WTC11 (cell line): Measurements from ENCODE around the gene PDE8B. TPM values are rescaled to one million over a fixed set of nuclear protein-coding genes. Genes with fewer than 3 reads are reported as not detected.

Experiments
- ATAC-seq: fragments of 200-7000 bp; cut with Tn5 transposase; 2 replicates; pipeline ENCODE4 v1.10.0; 2021; ENCODE audit warnings: mild to moderate bottlenecking, moderate library complexity
- CTCF ChIA-PET: fragments of 300-600 bp; sonication (Branson Sonifier 250); formaldehyde crosslinking; loops from one replicate; lab custom pipeline; 2021; ENCODE audit warnings: antibody characterized with exemption; lab: Charles Lee
- POLR2A ChIA-PET: fragments of 350-600 bp; sonication (Branson Sonifier 250); formaldehyde crosslinking; loops from one replicate; lab custom pipeline; 2021; ENCODE audit warnings: antibody characterized with exemption; lab: Charles Lee
- DNase-seq: peaks from one replicate; pipeline ENCODE4 v3.0.0; 2021; ENCODE audit warnings: low spot score
- H3K27ac Mint-ChIP-seq: 2 replicates; pipeline ENCODE4 v1.8.0; 2021; ENCODE audit warnings: mixed read lengths
- H3K27me3 Mint-ChIP-seq: 2 replicates; pipeline ENCODE4 v1.8.0; 2021; ENCODE audit warnings: low read depth, mild to moderate bottlenecking, moderate library complexity, mixed read lengths
- H3K36me3 Mint-ChIP-seq: 2 replicates; pipeline ENCODE4 v1.8.0; 2021; ENCODE audit warnings: mixed read lengths
- H3K4me1 Mint-ChIP-seq: 2 replicates; pipeline ENCODE4 v1.8.0; 2022; ENCODE audit warnings: mixed read lengths
- H3K4me3 Mint-ChIP-seq: 2 replicates; pipeline ENCODE4 v1.8.0; 2021; ENCODE audit warnings: mild to moderate bottlenecking, moderate library complexity, mixed read lengths
- H3K9me3 Mint-ChIP-seq: 2 replicates; pipeline ENCODE4 v1.8.0; 2021; ENCODE audit warnings: mixed read lengths
- ATF3 ChIP-seq: sonication (generic); formaldehyde crosslinking; conservative IDR thresholded peaks from 2 replicates; pipeline ENCODE4 v1.8.1; 2022; ENCODE audit warnings: mild to moderate bottlenecking, missing genetic modification reagents
- CBFB ChIP-seq: sonication (generic); formaldehyde crosslinking; IDR thresholded peaks from 2 replicates; pipeline ENCODE4 v1.8.1; 2022; ENCODE audit warnings: mild to moderate bottlenecking, low read depth, missing genetic modification reagents
- CREM ChIP-seq: sonication (generic); formaldehyde crosslinking; IDR thresholded peaks from 2 replicates; pipeline ENCODE4 v1.8.1; 2022; ENCODE audit warnings: mild to moderate bottlenecking, missing genetic modification reagents, moderate library complexity
- E2F1 ChIP-seq: sonication (generic); formaldehyde crosslinking; IDR thresholded peaks from 2 replicates; pipeline ENCODE4 v1.8.0; 2022; ENCODE audit warnings: mild to moderate bottlenecking, missing genetic modification reagents
- E2F5 ChIP-seq: sonication (generic); formaldehyde crosslinking; IDR thresholded peaks from 2 replicates; pipeline ENCODE4 v1.8.1; 2022; ENCODE audit warnings: mild to moderate bottlenecking, moderate library complexity, missing genetic modification reagents
- ETV6 ChIP-seq: sonication (generic); formaldehyde crosslinking; IDR thresholded peaks from 2 replicates; pipeline ENCODE4 v1.8.1; 2022; ENCODE audit warnings: mild to moderate bottlenecking, missing genetic modification reagents
- FOXK1 ChIP-seq: sonication (generic); formaldehyde crosslinking; IDR thresholded peaks from 2 replicates; pipeline ENCODE4 v1.8.0; 2022; ENCODE audit warnings: mild to moderate bottlenecking, moderate library complexity, missing genetic modification reagents
- FOXP1 ChIP-seq: sonication (generic); formaldehyde crosslinking; IDR thresholded peaks from 2 replicates; pipeline ENCODE4 v1.8.0; 2022; ENCODE audit warnings: missing genetic modification reagents, mild to moderate bottlenecking, moderate library complexity, borderline replicate concordance
- GTF2I ChIP-seq: fragments of 250-450 bp; sonication (Bioruptor Pico); conservative IDR thresholded peaks from 2 replicates; pipeline ENCODE4 v1.4.0; 2021; ENCODE audit warnings: mild to moderate bottlenecking
- HMGA2 ChIP-seq: fragments of 250-450 bp; sonication (Bioruptor Pico); IDR thresholded peaks from 2 replicates; pipeline ENCODE4 v1.4.0; 2021; ENCODE audit warnings: mild to moderate bottlenecking, moderate library complexity
- MXD4 ChIP-seq: fragments of 250-450 bp; sonication (Bioruptor Pico); IDR thresholded peaks from 2 replicates; pipeline ENCODE4 v1.8.0; 2021; ENCODE audit warnings: mild to moderate bottlenecking, moderate library complexity, borderline replicate concordance
- MYBL2 ChIP-seq: sonication (generic); formaldehyde crosslinking; IDR thresholded peaks from 2 replicates; pipeline ENCODE4 v1.8.1; 2023; ENCODE audit warnings: mild to moderate bottlenecking, moderate library complexity, missing genetic modification reagents
- NFATC4 ChIP-seq: fragments of 250-450 bp; sonication (Bioruptor Pico); IDR thresholded peaks from 2 replicates; pipeline ENCODE4 v1.9.0; 2021; ENCODE audit warnings: mild to moderate bottlenecking
- NFE2L1 ChIP-seq: sonication (generic); formaldehyde crosslinking; IDR thresholded peaks from 2 replicates; pipeline ENCODE4 v1.8.1; 2023; ENCODE audit warnings: missing genetic modification reagents
- RORB ChIP-seq: fragments of 250-450 bp; sonication (Bioruptor Pico); IDR thresholded peaks from 2 replicates; pipeline ENCODE4 v1.9.0; 2021; ENCODE audit warnings: mild to moderate bottlenecking
- SOX15 ChIP-seq: fragments of 250-450 bp; sonication (Bioruptor Pico); IDR thresholded peaks from 2 replicates; pipeline ENCODE4 v1.9.0; 2021; ENCODE audit warnings: mild to moderate bottlenecking
- TEAD4 ChIP-seq: sonication (generic); formaldehyde crosslinking; IDR thresholded peaks from 2 replicates; pipeline ENCODE4 v1.8.0; 2022; ENCODE audit warnings: mild to moderate bottlenecking, missing genetic modification reagents
- ZNF138 ChIP-seq: sonication (generic); formaldehyde crosslinking; conservative IDR thresholded peaks from 2 replicates; pipeline ENCODE4 v1.8.1; 2022; ENCODE audit warnings: mild to moderate bottlenecking, moderate library complexity, missing genetic modification reagents
- ZNF219 ChIP-seq: sonication (generic); formaldehyde crosslinking; IDR thresholded peaks from 2 replicates; pipeline ENCODE4 v1.8.0; 2023; ENCODE audit warnings: missing genetic modification reagents, mild to moderate bottlenecking, borderline replicate concordance
- ZNF263 ChIP-seq: sonication (generic); formaldehyde crosslinking; IDR thresholded peaks from 2 replicates; pipeline ENCODE4 v1.8.1; 2022; ENCODE audit warnings: low read depth, mild to moderate bottlenecking, moderate library complexity, missing genetic modification reagents
- total RNA-seq: library from RNA; stranded (reverse); gene quantifications from 3 replicates; pipeline ENCODE4 v1.2.3, GENCODE V29; 2021
- TF ChIP-seq, protein P1 (sequence below): sonication (generic); formaldehyde crosslinking; conservative IDR thresholded peaks from 2 replicates; pipeline ENCODE4 v1.8.1; 2023; ENCODE audit warnings: mild to moderate bottlenecking, low read depth, missing genetic modification reagents, moderate library complexity
- TF ChIP-seq, protein P2 (sequence below): sonication (generic); formaldehyde crosslinking; IDR thresholded peaks from 2 replicates; pipeline ENCODE4 v1.8.1; 2023; ENCODE audit warnings: mild to moderate bottlenecking, missing genetic modification reagents
- TF ChIP-seq, protein P3 (sequence below): sonication (generic); formaldehyde crosslinking; IDR thresholded peaks from 2 replicates; pipeline ENCODE4 v1.8.1; 2022; ENCODE audit warnings: low read depth, missing genetic modification reagents, borderline replicate concordance
- TF ChIP-seq, protein P4 (sequence below): sonication (generic); formaldehyde crosslinking; IDR thresholded peaks from 2 replicates; pipeline ENCODE4 v1.8.1; 2023; ENCODE audit warnings: mild to moderate bottlenecking, moderate library complexity, missing genetic modification reagents
- TF ChIP-seq, protein P5 (sequence below): sonication (generic); formaldehyde crosslinking; IDR thresholded peaks from 2 replicates; pipeline ENCODE4 v1.8.0; 2022; ENCODE audit warnings: mild to moderate bottlenecking, missing genetic modification reagents

The PDE8B gene
- total RNA-seq, 1 experiment from 2014 or later: 0.31 TPM

- POLR2A ChIA-PET: no interaction called here
- ATAC-seq: peak; percentile 57; the same call in 1 of the 2 replicates
- H3K27me3 Mint-ChIP-seq: no peaks in the 10 kb centered on the region
- no peaks in the 10 kb centered on the region for H3K9me3 Mint-ChIP-seq
- H3K4me1 Mint-ChIP-seq: no peaks in the 10 kb centered on the region
- peaks cover 10% of the 10 kb centered on the region for H3K36me3 Mint-ChIP-seq
- no peak overlapping the region for H3K4me3 Mint-ChIP-seq
- DNase-seq: no peak
- TF ChIP-seq CBFB (CRISPR knock-in tag) (no peak), ATF3 (CRISPR knock-in tag) (no peak), NFE2L1 (CRISPR knock-in tag) (no peak), ETV6 (CRISPR knock-in tag) (no peak), MXD4 (CRISPR knock-in tag) (no peak), E2F5 (CRISPR knock-in tag) (no peak), FOXK1 (no peak), NFATC4 (CRISPR knock-in tag) (no peak), MYBL2 (CRISPR knock-in tag) (no peak), TEAD4 (CRISPR knock-in tag) (no peak), ZNF219 (CRISPR knock-in tag) (no peak), HMGA2 (no peak), ZNF138 (CRISPR knock-in tag) (no peak), ZNF263 (CRISPR knock-in tag) (no peak), CREM (no peak), SOX15 (CRISPR knock-in tag) (no peak), GTF2I (CRISPR knock-in tag) (no peak)
- TF ChIP-seq, protein P1, sequence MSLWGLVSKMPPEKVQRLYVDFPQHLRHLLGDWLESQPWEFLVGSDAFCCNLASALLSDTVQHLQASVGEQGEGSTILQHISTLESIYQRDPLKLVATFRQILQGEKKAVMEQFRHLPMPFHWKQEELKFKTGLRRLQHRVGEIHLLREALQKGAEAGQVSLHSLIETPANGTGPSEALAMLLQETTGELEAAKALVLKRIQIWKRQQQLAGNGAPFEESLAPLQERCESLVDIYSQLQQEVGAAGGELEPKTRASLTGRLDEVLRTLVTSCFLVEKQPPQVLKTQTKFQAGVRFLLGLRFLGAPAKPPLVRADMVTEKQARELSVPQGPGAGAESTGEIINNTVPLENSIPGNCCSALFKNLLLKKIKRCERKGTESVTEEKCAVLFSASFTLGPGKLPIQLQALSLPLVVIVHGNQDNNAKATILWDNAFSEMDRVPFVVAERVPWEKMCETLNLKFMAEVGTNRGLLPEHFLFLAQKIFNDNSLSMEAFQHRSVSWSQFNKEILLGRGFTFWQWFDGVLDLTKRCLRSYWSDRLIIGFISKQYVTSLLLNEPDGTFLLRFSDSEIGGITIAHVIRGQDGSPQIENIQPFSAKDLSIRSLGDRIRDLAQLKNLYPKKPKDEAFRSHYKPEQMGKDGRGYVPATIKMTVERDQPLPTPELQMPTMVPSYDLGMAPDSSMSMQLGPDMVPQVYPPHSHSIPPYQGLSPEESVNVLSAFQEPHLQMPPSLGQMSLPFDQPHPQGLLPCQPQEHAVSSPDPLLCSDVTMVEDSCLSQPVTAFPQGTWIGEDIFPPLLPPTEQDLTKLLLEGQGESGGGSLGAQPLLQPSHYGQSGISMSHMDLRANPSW: no peak
- TF ChIP-seq, protein P2, sequence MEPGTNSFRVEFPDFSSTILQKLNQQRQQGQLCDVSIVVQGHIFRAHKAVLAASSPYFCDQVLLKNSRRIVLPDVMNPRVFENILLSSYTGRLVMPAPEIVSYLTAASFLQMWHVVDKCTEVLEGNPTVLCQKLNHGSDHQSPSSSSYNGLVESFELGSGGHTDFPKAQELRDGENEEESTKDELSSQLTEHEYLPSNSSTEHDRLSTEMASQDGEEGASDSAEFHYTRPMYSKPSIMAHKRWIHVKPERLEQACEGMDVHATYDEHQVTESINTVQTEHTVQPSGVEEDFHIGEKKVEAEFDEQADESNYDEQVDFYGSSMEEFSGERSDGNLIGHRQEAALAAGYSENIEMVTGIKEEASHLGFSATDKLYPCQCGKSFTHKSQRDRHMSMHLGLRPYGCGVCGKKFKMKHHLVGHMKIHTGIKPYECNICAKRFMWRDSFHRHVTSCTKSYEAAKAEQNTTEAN (CRISPR knock-in tag): no peak
- TF ChIP-seq, protein P3, sequence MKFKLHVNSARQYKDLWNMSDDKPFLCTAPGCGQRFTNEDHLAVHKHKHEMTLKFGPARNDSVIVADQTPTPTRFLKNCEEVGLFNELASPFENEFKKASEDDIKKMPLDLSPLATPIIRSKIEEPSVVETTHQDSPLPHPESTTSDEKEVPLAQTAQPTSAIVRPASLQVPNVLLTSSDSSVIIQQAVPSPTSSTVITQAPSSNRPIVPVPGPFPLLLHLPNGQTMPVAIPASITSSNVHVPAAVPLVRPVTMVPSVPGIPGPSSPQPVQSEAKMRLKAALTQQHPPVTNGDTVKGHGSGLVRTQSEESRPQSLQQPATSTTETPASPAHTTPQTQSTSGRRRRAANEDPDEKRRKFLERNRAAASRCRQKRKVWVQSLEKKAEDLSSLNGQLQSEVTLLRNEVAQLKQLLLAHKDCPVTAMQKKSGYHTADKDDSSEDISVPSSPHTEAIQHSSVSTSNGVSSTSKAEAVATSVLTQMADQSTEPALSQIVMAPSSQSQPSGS (CRISPR knock-in tag): no peak
- CTCF ChIA-PET: interaction anchor here (0.8 to 1.6 kb wide), 5 partner anchors 11 to 308 kb away, joined by 3 to 10 read pairs (median 4); partner anchors contain the start of gene WDR41
- no peak overlapping the region for H3K27ac Mint-ChIP-seq
Observed at GRCh38 chr5:77437194-77437593, 226.7 kb downstream of the PDE8B start.

DNA sequence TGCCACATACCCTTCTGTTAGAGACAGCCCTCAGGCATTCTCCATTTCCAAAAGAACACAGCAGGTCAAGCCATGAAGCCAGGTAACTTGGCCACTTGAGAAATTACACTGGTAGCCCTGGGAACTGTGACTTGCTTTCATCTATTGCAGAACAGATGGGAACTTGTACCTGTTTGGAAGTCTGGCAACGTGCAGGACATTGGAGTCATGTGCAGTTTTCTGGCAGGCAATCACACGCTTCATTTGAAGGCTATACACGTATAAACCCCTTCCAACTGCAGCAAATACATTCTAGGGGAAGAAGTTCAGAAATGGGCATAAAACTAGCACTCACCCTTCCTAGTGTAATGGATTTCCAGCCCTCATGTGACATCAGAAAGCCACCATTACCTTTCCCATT lies 227.6 kb downstream of the PDE8B start:
- Mint-ChIP-seq H3K27me3 (no peaks in the 10 kb centered on the region), H3K27ac (no peak overlapping the region), H3K4me3 (no peak overlapping the region), H3K4me1 (no peaks in the 10 kb centered on the region), H3K9me3 (no peaks in the 10 kb centered on the region), H3K36me3 (peaks cover 6% of the 10 kb centered on the region)
- no peak for DNase-seq
- no peak for TF ChIP-seq E2F1
- no peak for TF ChIP-seq FOXP1 (CRISPR knock-in tag)
- TF ChIP-seq, protein P4, sequence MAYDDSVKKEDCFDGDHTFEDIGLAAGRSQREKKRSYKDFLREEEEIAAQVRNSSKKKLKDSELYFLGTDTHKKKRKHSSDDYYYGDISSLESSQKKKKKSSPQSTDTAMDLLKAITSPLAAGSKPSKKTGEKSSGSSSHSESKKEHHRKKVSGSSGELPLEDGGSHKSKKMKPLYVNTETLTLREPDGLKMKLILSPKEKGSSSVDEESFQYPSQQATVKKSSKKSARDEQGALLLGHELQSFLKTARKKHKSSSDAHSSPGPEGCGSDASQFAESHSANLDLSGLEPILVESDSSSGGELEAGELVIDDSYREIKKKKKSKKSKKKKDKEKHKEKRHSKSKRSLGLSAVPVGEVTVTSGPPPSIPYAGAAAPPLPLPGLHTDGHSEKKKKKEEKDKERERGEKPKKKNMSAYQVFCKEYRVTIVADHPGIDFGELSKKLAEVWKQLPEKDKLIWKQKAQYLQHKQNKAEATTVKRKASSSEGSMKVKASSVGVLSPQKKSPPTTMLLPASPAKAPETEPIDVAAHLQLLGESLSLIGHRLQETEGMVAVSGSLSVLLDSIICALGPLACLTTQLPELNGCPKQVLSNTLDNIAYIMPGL (CRISPR knock-in tag): no peak
- no peak for TF ChIP-seq ETV6 (CRISPR knock-in tag)
- TF ChIP-seq, protein P5, sequence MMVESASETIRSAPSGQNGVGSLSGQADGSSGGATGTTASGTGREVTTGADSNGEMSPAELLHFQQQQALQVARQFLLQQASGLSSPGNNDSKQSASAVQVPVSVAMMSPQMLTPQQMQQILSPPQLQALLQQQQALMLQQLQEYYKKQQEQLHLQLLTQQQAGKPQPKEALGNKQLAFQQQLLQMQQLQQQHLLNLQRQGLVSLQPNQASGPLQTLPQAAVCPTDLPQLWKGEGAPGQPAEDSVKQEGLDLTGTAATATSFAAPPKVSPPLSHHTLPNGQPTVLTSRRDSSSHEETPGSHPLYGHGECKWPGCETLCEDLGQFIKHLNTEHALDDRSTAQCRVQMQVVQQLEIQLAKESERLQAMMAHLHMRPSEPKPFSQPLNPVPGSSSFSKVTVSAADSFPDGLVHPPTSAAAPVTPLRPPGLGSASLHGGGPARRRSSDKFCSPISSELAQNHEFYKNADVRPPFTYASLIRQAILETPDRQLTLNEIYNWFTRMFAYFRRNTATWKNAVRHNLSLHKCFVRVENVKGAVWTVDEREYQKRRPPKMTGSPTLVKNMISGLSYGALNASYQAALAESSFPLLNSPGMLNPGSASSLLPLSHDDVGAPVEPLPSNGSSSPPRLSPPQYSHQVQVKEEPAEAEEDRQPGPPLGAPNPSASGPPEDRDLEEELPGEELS (CRISPR knock-in tag): no peak
- no peak for TF ChIP-seq NFATC4 (CRISPR knock-in tag)
- no peak for TF ChIP-seq RORB (CRISPR knock-in tag)
- no peak for TF ChIP-seq ZNF263 (CRISPR knock-in tag)
- no peak for ATAC-seq
- ChIA-PET CTCF (interaction anchor here (1.3 to 1.6 kb wide), 3 partner anchors 12 to 309 kb away, joined by 4 to 10 read pairs (median 7); partner anchors contain the start of gene WDR41), POLR2A (no interaction called here)
